GM23338 (cell line): ENCODE results near the gene OR2F1. TPM values are rescaled to one million over a fixed set of nuclear protein-coding genes. Genes with fewer than 3 reads are reported as not detected.
A peak's percentile ranks its signal among the peaks of the same experiment; 100 is the strongest.

ENCODE experiments used
- ATAC-seq: fragments of 200-7000 bp; cut with Tn5 transposase; 3 replicates; pipeline ENCODE4 v1.9.1; 2020
- DNase-seq: peaks from one replicate; pipeline ENCODE4 v3.0.0-alpha.2; 2015; ENCODE audit warnings: low spot score
- H2AFZ ChIP-seq: fragments of 200-600 bp; sonication (generic); 2 replicates; pipeline ENCODE4 v1.8.0; 2016; ENCODE audit warnings: antibody characterized with exemption, mild to moderate bottlenecking, moderate library complexity
- H3F3A ChIP-seq: fragments of 200-600 bp; sonication (generic); replicated peaks from 2 replicates; pipeline ENCODE4 v1.8.0; 2017; ENCODE audit warnings: antibody characterized with exemption, mixed run types, low read depth
- H3K27ac ChIP-seq: fragments of 200-600 bp; sonication (generic); 2 replicates; pipeline ENCODE4 v1.6.1; 2016; ENCODE audit warnings: low read depth
- H3K27me3 ChIP-seq: fragments of 200-600 bp; sonication (generic); 2 replicates; pipeline ENCODE4 v1.8.0; 2016; ENCODE audit warnings: mild to moderate bottlenecking, mixed run types, moderate library complexity; ENCODE audit not compliant: insufficient read depth
- H3K36me3 ChIP-seq: fragments of 200-600 bp; sonication (generic); 2 replicates; pipeline ENCODE4 v1.8.0; 2016; ENCODE audit warnings: mild to moderate bottlenecking; ENCODE audit not compliant: insufficient read depth
- H3K4me1 ChIP-seq: fragments of 200-600 bp; sonication (generic); 2 replicates; pipeline ENCODE4 v1.8.0; 2016; ENCODE audit warnings: mild to moderate bottlenecking, moderate library complexity; ENCODE audit not compliant: insufficient read depth
- H3K4me2 ChIP-seq: fragments of 200-600 bp; sonication (generic); 2 replicates; pipeline ENCODE4 v1.7.1; 2017; ENCODE audit warnings: mixed run types
- H3K4me3 ChIP-seq: fragments of 200-600 bp; sonication (generic); 2 replicates; pipeline ENCODE4 v1.6.1; 2016; ENCODE audit warnings: mixed run types
- H3K79me2 ChIP-seq: fragments of 200-600 bp; sonication (generic); replicated peaks from 2 replicates; pipeline ENCODE4 v1.8.0; 2017; ENCODE audit warnings: mild to moderate bottlenecking; ENCODE audit not compliant: insufficient read depth
- H3K9me2 ChIP-seq: fragments of 200-600 bp; sonication (generic); 2 replicates; pipeline ENCODE4 v1.8.0; 2017; ENCODE audit not compliant: insufficient read depth
- H4K20me1 ChIP-seq: fragments of 200-600 bp; sonication (generic); replicated peaks from 2 replicates; pipeline ENCODE4 v1.8.0; 2017; ENCODE audit warnings: mild to moderate bottlenecking; ENCODE audit not compliant: insufficient read depth
- H3K27ac Mint-ChIP-seq: 2 replicates; pipeline ENCODE4 v1.8.0; 2020; ENCODE audit warnings: inconsistent platforms, mild to moderate bottlenecking, moderate library complexity, mixed read lengths
- H3K27me3 Mint-ChIP-seq: 3 replicates; pipeline ENCODE4 v1.8.0; 2022; ENCODE audit warnings: low read depth, mild to moderate bottlenecking, moderate library complexity, mixed read lengths, inconsistent platforms; ENCODE audit not compliant: insufficient read depth, poor library complexity
- H3K36me3 Mint-ChIP-seq: 3 replicates; pipeline ENCODE4 v1.8.0; 2021; ENCODE audit warnings: low read depth, mild to moderate bottlenecking, inconsistent platforms, moderate library complexity, mixed read lengths
- H3K4me1 Mint-ChIP-seq: 3 replicates; pipeline ENCODE4 v1.8.0; 2020; ENCODE audit warnings: mild to moderate bottlenecking, inconsistent platforms, mixed read lengths
- H3K4me3 Mint-ChIP-seq: 3 replicates; pipeline ENCODE4 v1.8.0; 2021; ENCODE audit warnings: moderate library complexity, mild to moderate bottlenecking, inconsistent platforms, mixed read lengths
- H3K9me3 Mint-ChIP-seq: 3 replicates; pipeline ENCODE4 v1.8.0; 2020; ENCODE audit warnings: moderate library complexity, mild to moderate bottlenecking, inconsistent platforms, mixed read lengths
- CREB1 ChIP-seq: fragments of 250-450 bp; sonication (Bioruptor Pico); IDR thresholded peaks from 2 replicates; pipeline ENCODE4 v1.5.0; 2020; ENCODE audit warnings: low read depth, mild to moderate bottlenecking, moderate library complexity
- CTCF ChIP-seq, 2 experiments: fragments of 200-600 bp in 1 of 2; sonication (generic) in 1 of 2; conservative IDR thresholded peaks; 2 replicates each; pipeline versions ENCODE4 v1.5.1 to v1.6.1; 2016 to 2017; ENCODE audit warnings: antibody characterized with exemption in 2 of 2, low read depth in 2 of 2, mild to moderate bottlenecking in 2 of 2, moderate library complexity in 1 of 2
- EZH2 ChIP-seq: fragments of 200-600 bp; sonication (generic); IDR thresholded peaks from one replicate; pipeline ENCODE4 v1.8.0; 2017; ENCODE audit warnings: antibody characterized with exemption, mild to moderate bottlenecking, low read depth; ENCODE audit not compliant: unreplicated experiment
- JUNB ChIP-seq: IDR thresholded peaks from one replicate; pipeline ENCODE4 v1.6.1; 2016; ENCODE audit warnings: antibody characterized with exemption; ENCODE audit not compliant: unreplicated experiment
- NANOG ChIP-seq: IDR thresholded peaks from 2 replicates; pipeline ENCODE4 v1.6.1; 2016; ENCODE audit warnings: antibody characterized with exemption, borderline replicate concordance
- POLR2AphosphoS5 ChIP-seq: IDR thresholded peaks from 2 replicates; pipeline ENCODE4 v1.6.1; 2016; ENCODE audit warnings: antibody characterized with exemption, low read depth
- STAT1 ChIP-seq: IDR thresholded peaks from one replicate; pipeline ENCODE4 v1.6.1; 2016; ENCODE audit warnings: antibody characterized with exemption; ENCODE audit not compliant: unreplicated experiment
- ZNF114 ChIP-seq: fragments of 250-450 bp; sonication (Bioruptor Pico); IDR thresholded peaks from 2 replicates; pipeline ENCODE4 v1.5.0; 2020; ENCODE audit warnings: mild to moderate bottlenecking, moderate library complexity
- ZNF331 ChIP-seq: fragments of 250-450 bp; sonication (Bioruptor Pico); IDR thresholded peaks from 2 replicates; pipeline ENCODE4 v1.5.0; 2020; ENCODE audit warnings: low read depth, mild to moderate bottlenecking, moderate library complexity
- polyA plus RNA-seq: library from polyadenylated mRNA; unstranded; fragments of >200 nt; fragmentation: Nextera tagmentation; extraction: Ambion mirVana; gene quantifications from 2 replicates; pipeline ENCODE4 v1.2.1, GENCODE V29; 2016
- total RNA-seq: library from RNA; depleted of rRNA; stranded (reverse); fragments of >200 nt; shearing (Covaris generic); gene quantifications from 2 replicates; pipeline ENCODE4 v1.2.3, GENCODE V29; 2014
- TF ChIP-seq, protein P1 (sequence below): IDR thresholded peaks from one replicate; pipeline ENCODE4 v1.6.1; 2018; ENCODE audit warnings: antibody characterized with exemption; ENCODE audit not compliant: unreplicated experiment
- TF ChIP-seq, protein P2 (sequence below): IDR thresholded peaks from 2 replicates; pipeline ENCODE4 v1.6.1; 2016; ENCODE audit warnings: antibody characterized with exemption

OR2F1 gene
- total and polyA plus RNA-seq, 2 experiments from 2014 or later, result not detected

DNA sequence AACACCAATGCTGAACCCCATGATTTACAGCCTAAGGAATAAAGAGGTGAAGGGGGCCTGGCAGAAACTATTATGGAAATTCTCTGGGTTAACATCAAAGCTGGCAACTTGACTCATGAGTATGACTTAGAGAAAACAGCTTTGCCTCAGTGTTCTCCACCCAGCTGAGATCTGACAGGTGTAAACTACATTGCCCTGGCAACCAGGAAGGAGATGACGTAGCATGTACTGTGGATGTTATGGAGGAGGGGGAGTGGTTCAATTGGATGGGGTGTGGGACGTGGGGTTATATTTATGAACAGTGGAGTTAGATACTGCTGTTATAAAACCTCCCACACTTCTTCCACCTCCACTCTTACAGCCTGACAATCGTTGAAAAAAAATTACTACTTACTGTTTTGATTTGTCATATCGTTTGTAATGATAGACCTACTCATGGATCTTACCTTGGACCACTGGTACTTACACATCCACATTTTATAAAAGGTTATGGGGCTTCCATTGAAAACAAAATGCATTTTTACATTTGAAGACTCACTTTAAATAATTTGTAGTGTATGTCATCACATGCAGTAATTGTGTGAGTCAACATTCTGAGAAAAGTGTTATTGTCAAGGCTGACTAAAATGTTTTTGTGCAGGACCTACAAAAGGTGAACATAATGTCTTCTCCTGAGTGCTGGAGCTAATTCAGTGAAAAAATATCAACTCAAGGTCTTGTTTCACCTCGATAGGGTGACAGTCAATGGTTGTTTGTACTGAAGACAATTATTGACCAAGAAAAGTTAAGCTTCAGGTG, 6.4 kb downstream of the OR2F1 start (continued):
- TF ChIP-seq, protein P1, sequence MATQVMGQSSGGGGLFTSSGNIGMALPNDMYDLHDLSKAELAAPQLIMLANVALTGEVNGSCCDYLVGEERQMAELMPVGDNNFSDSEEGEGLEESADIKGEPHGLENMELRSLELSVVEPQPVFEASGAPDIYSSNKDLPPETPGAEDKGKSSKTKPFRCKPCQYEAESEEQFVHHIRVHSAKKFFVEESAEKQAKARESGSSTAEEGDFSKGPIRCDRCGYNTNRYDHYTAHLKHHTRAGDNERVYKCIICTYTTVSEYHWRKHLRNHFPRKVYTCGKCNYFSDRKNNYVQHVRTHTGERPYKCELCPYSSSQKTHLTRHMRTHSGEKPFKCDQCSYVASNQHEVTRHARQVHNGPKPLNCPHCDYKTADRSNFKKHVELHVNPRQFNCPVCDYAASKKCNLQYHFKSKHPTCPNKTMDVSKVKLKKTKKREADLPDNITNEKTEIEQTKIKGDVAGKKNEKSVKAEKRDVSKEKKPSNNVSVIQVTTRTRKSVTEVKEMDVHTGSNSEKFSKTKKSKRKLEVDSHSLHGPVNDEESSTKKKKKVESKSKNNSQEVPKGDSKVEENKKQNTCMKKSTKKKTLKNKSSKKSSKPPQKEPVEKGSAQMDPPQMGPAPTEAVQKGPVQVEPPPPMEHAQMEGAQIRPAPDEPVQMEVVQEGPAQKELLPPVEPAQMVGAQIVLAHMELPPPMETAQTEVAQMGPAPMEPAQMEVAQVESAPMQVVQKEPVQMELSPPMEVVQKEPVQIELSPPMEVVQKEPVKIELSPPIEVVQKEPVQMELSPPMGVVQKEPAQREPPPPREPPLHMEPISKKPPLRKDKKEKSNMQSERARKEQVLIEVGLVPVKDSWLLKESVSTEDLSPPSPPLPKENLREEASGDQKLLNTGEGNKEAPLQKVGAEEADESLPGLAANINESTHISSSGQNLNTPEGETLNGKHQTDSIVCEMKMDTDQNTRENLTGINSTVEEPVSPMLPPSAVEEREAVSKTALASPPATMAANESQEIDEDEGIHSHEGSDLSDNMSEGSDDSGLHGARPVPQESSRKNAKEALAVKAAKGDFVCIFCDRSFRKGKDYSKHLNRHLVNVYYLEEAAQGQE, result no peak
- TF ChIP-seq POLR2AphosphoS5, result no peak
- TF ChIP-seq ZNF331 (CRISPR knock-in tag), result no peak
- no peak for TF ChIP-seq JUNB
- TF ChIP-seq ZNF114, result no peak
- TF ChIP-seq NANOG, result no peak
- TF ChIP-seq CREB1 (CRISPR knock-in tag), result no peak

- Mint-ChIP-seq H3K9me3 (no peaks in the 10 kb centered on the region; the same call in 2 of the 3 replicates), H3K27ac (no peak overlapping the region), H3K36me3 (no peaks in the 10 kb centered on the region), H3K4me3 (no peak overlapping the region), H3K4me1 (peaks cover 3% of the 10 kb centered on the region), H3K27me3 (peaks cover 1% of the 10 kb centered on the region)
- Histone ChIP-seq H3F3A (no peaks in the 10 kb centered on the region), H4K20me1 (no peaks in the 10 kb centered on the region), H3K4me3 (no peak overlapping the region), H2AFZ (no peak overlapping the region), H3K79me2 (no peaks in the 10 kb centered on the region), H3K27ac (no peak overlapping the region), H3K9me2 (no peaks in the 10 kb centered on the region; the same call in none of the 2 replicates), H3K4me1 (no peaks in the 10 kb centered on the region), H3K27me3 (no peaks in the 10 kb centered on the region), H3K4me2 (no peak overlapping the region), H3K36me3 (no peaks in the 10 kb centered on the region)
- DNase-seq (peak; percentile 6), ATAC-seq (no peak)
- TF ChIP-seq, protein P1, result no peak
- TF ChIP-seq CREB1 (CRISPR knock-in tag), result no peak
- TF ChIP-seq, protein P2, sequence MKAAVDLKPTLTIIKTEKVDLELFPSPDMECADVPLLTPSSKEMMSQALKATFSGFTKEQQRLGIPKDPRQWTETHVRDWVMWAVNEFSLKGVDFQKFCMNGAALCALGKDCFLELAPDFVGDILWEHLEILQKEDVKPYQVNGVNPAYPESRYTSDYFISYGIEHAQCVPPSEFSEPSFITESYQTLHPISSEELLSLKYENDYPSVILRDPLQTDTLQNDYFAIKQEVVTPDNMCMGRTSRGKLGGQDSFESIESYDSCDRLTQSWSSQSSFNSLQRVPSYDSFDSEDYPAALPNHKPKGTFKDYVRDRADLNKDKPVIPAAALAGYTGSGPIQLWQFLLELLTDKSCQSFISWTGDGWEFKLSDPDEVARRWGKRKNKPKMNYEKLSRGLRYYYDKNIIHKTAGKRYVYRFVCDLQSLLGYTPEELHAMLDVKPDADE, result no peak
- no peak for TF ChIP-seq CTCF (conservative IDR thresholded peaks at IDR 0.05; ENCODE audit: low read depth in 2 of 2)
- no peak for TF ChIP-seq EZH2
- TF ChIP-seq JUNB, result no peak
- no peak for TF ChIP-seq ZNF114
- TF ChIP-seq POLR2AphosphoS5, result no peak
- TF ChIP-seq STAT1, result no peak
- TF ChIP-seq NANOG, result no peak
- TF ChIP-seq ZNF331 (CRISPR knock-in tag), result no peak
These were observed 10.6 kb downstream of the OR2F1 start for GRCh38 chr7:143965280-143965679.
